Karpas-422 (cell line): Measurements from ENCODE around the gene DPEP2NB. TPM values are rescaled to one million over a fixed set of nuclear protein-coding genes. Genes with fewer than 3 reads are reported as not detected.
"Not testable (repeated sequence)": the region's sequence is repeated elsewhere in the genome, so short reads cannot be mapped to it uniquely, and the experiment has no call there.

Experiments used
- DNase-seq: peaks from one replicate; pipeline ENCODE4 v3.0.0-alpha.2; 2015
- H2AFZ ChIP-seq: fragments of 200-600 bp; sonication (generic); 2 replicates; pipeline ENCODE4 v1.6.1; 2014; ENCODE audit warnings: antibody characterized with exemption, low read length, mixed read lengths
- H3K27ac ChIP-seq: fragments of 200-600 bp; sonication (generic); 2 replicates; pipeline ENCODE4 v1.5.1; 2014; ENCODE audit warnings: mild to moderate bottlenecking, low read length, moderate library complexity
- H3K27me3 ChIP-seq: fragments of 200-600 bp; sonication (generic); 2 replicates; pipeline ENCODE4 v1.6.1; 2014; ENCODE audit warnings: low read length, mixed read lengths
- H3K36me3 ChIP-seq: fragments of 200-600 bp; sonication (generic); 2 replicates; pipeline ENCODE4 v1.6.1; 2014; ENCODE audit warnings: low read length, mixed read lengths; ENCODE audit not compliant: insufficient read depth
- H3K4me1 ChIP-seq: fragments of 200-600 bp; sonication (generic); 2 replicates; pipeline ENCODE4 v1.6.1; 2014; ENCODE audit warnings: mild to moderate bottlenecking, low read length, mixed read lengths
- H3K4me2 ChIP-seq: fragments of 200-600 bp; sonication (generic); 2 replicates; pipeline ENCODE4 v1.6.1; 2014; ENCODE audit warnings: low read length, low read depth, mild to moderate bottlenecking; ENCODE audit not compliant: poor library complexity, severe bottlenecking
- H3K4me3 ChIP-seq: fragments of 200-600 bp; sonication (generic); 2 replicates; pipeline ENCODE4 v1.5.1; 2014; ENCODE audit warnings: mild to moderate bottlenecking, antibody characterized with exemption, low read length, mixed read lengths
- H3K79me2 ChIP-seq: fragments of 200-600 bp; sonication (generic); 2 replicates; pipeline ENCODE4 v1.6.1; 2014; ENCODE audit warnings: mild to moderate bottlenecking, low read length, mixed read lengths
- H3K9ac ChIP-seq: fragments of 200-600 bp; sonication (generic); 2 replicates; pipeline ENCODE4 v1.6.0; 2014; ENCODE audit warnings: low read length
- H3K9me2 ChIP-seq: fragments of 200-600 bp; sonication (generic), shearing (Covaris generic); replicated peaks from 2 replicates; pipeline ENCODE4 v1.6.0; 2014; ENCODE audit warnings: mild to moderate bottlenecking, low read length, moderate library complexity; ENCODE audit not compliant: insufficient read depth
- H3K9me3 ChIP-seq: fragments of 300-700, 200-600 bp; sonication (generic); 2 replicates; pipeline ENCODE4 v1.6.1; 2014; ENCODE audit warnings: low read length, mixed read lengths
- H4K20me1 ChIP-seq: fragments of 200-600 bp; sonication (generic); 2 replicates; pipeline ENCODE4 v1.6.1; 2014; ENCODE audit warnings: mild to moderate bottlenecking, antibody characterized with exemption, low read length, low read depth; ENCODE audit not compliant: insufficient read depth
- total RNA-seq: library from RNA; depleted of rRNA; stranded (reverse); fragments of >200 nt; shearing (Covaris generic); gene quantifications from 2 replicates; pipeline ENCODE4 v1.2.3, GENCODE V29; 2014; ENCODE audit warnings: low replicate concordance

Gene DPEP2NB
- total RNA-seq, 1 experiment from 2014 or later, result not detected

- Histone ChIP-seq H3K27me3 (no peaks in the 10 kb centered on the region), H4K20me1 (no peaks in the 10 kb centered on the region), H3K27ac (no peak overlapping the region), H3K79me2 (no peaks in the 10 kb centered on the region), H3K9me3 (no peaks in the 10 kb centered on the region), H3K4me3 (no peak overlapping the region), H3K4me2 (no peak overlapping the region), H3K9me2 (no peaks in the 10 kb centered on the region), H2AFZ (no peak overlapping the region), H3K4me1 (peaks cover 46% of the 10 kb centered on the region), H3K9ac (no peak overlapping the region), H3K36me3 (no peaks in the 10 kb centered on the region)
- DNase-seq, result no peak
These were observed 20.3 kb downstream of the DPEP2NB start for GRCh38 chr16:67995423-67995822.

DNA sequence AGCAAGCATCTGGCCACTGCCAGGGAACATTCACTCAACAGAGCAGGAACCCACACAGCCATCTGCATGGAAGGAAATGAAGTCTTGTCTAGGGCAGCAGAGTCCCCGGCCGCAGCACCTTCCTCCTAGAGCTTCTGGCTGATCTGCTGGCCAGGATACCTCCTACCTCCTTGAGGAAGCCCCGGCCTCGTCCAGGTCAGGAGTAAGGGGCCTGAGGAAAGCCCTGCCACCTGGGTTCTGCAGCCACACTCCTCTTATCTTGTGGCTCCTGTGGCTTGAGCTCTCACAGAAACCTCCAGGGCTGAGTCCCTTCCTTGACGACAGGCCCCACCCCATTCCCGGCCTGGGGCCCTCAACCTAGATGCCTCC is 21.7 kb downstream of the DPEP2NB start:
- H3K4me1 ChIP-seq, result peaks cover 32% of the 10 kb centered on the region
- DNase-seq, H3K9me2 ChIP-seq, H3K4me2 ChIP-seq, H4K20me1 ChIP-seq, H2AFZ ChIP-seq, H3K9ac ChIP-seq, H3K27ac ChIP-seq, H3K27me3 ChIP-seq, H3K79me2 ChIP-seq, H3K36me3 ChIP-seq, H3K9me3 ChIP-seq, H3K4me3 ChIP-seq: not testable (repeated sequence)

GRCh38 chr16:67993207-67994039 is 22.3 kb downstream of the DPEP2NB start:
- H3K4me1 ChIP-seq, result peaks cover 32% of the 10 kb centered on the region
- peak overlapping the region; percentile 62 for H3K4me3 ChIP-seq
- H3K9me3 ChIP-seq, result no peaks in the 10 kb centered on the region
- no peaks in the 10 kb centered on the region for H3K27me3 ChIP-seq
- no peaks in the 10 kb centered on the region for H3K9me2 ChIP-seq
- peak overlapping the region; percentile 66 for H3K9ac ChIP-seq
- H3K4me2 ChIP-seq, result peak overlapping the region; percentile 84
- peak overlapping the region; percentile 86 for H2AFZ ChIP-seq
- no peaks in the 10 kb centered on the region for H3K36me3 ChIP-seq
- H3K79me2 ChIP-seq, result no peaks in the 10 kb centered on the region
- H3K27ac ChIP-seq, result no peak overlapping the region
- DNase-seq, result peak; percentile 94
- no peaks in the 10 kb centered on the region for H4K20me1 ChIP-seq

GRCh38 chr16:67992661-67993206 is 23.0 kb downstream of the DPEP2NB start:
- Histone ChIP-seq H3K36me3 (no peaks in the 10 kb centered on the region), H3K9me2 (no peaks in the 10 kb centered on the region), H3K27ac (no peak overlapping the region), H3K4me2 (peak overlapping the region; percentile 84), H3K9me3 (no peaks in the 10 kb centered on the region), H3K79me2 (no peaks in the 10 kb centered on the region), H2AFZ (peak overlapping the region; percentile 86; the same call in 1 of the 2 replicates), H3K27me3 (no peaks in the 10 kb centered on the region), H3K4me1 (peaks cover 32% of the 10 kb centered on the region), H3K4me3 (peak overlapping the region; percentile 62; the same call in 1 of the 2 replicates), H4K20me1 (no peaks in the 10 kb centered on the region), H3K9ac (peak overlapping the region; percentile 66)
- DNase-seq, result no peak

GRCh38 chr16:67990018-67990386 is 25.7 kb downstream of the DPEP2NB start:
- Histone ChIP-seq H3K4me3 (no peak overlapping the region), H2AFZ (no peak overlapping the region), H3K9me3 (no peaks in the 10 kb centered on the region), H3K4me1 (peaks cover 15% of the 10 kb centered on the region), H3K79me2 (no peaks in the 10 kb centered on the region), H4K20me1 (no peaks in the 10 kb centered on the region), H3K27ac (no peak overlapping the region), H3K4me2 (no peak overlapping the region), H3K36me3 (no peaks in the 10 kb centered on the region), H3K27me3 (no peaks in the 10 kb centered on the region), H3K9me2 (no peaks in the 10 kb centered on the region), H3K9ac (no peak overlapping the region)
- no peak for DNase-seq

GRCh38 chr16:67989322-67990017 is 26.2 kb downstream of the DPEP2NB start:
- H3K9me2 ChIP-seq, result no peaks in the 10 kb centered on the region
- no peak overlapping the region for H3K9ac ChIP-seq
- H3K36me3 ChIP-seq, result no peaks in the 10 kb centered on the region
- no peak overlapping the region for H3K4me3 ChIP-seq
- H2AFZ ChIP-seq, result no peak overlapping the region
- H3K27me3 ChIP-seq, result no peaks in the 10 kb centered on the region
- H3K27ac ChIP-seq, result no peak overlapping the region
- H3K4me2 ChIP-seq, result no peak overlapping the region
- peaks cover 21% of the 10 kb centered on the region for H3K4me1 ChIP-seq
- H3K9me3 ChIP-seq, result no peaks in the 10 kb centered on the region
- H4K20me1 ChIP-seq, result no peaks in the 10 kb centered on the region
- no peak for DNase-seq
- H3K79me2 ChIP-seq, result no peaks in the 10 kb centered on the region

DNA sequence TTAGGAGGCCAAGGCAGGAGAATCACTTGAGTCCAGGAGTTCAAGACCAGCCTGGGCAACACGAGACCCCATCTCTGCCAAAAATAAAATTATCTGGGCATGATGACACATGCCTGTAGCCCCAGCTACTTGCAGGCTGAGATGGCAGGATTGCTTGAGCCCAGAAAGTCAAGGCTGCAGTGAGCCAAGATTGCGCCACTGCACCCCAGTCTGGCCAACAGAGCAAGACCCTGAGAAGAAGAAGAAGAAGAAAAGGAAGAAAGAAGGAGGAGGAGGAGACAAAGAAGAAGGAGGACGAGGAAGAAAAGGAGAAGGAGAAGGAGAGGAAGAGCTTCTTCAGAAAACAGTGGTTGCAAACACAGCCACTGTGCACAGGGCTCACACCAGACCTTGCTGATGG is 27.0 kb downstream of the DPEP2NB start:
- Histone ChIP-seq H3K36me3 (no peaks in the 10 kb centered on the region), H3K4me3 (no peak overlapping the region), H2AFZ (no peak overlapping the region), H3K27ac (no peak overlapping the region), H3K79me2 (no peaks in the 10 kb centered on the region), H3K9ac (no peak overlapping the region), H4K20me1 (no peaks in the 10 kb centered on the region), H3K9me2 (no peaks in the 10 kb centered on the region), H3K4me2 (no peak overlapping the region), H3K9me3 (no peaks in the 10 kb centered on the region), H3K4me1 (peaks cover 18% of the 10 kb centered on the region), H3K27me3 (no peaks in the 10 kb centered on the region)
- no peak for DNase-seq

GRCh38 chr16:67987460-67988160 is 28.1 kb downstream of the DPEP2NB start:
- Histone ChIP-seq H3K4me1 (peaks cover 8% of the 10 kb centered on the region), H3K4me2 (no peak overlapping the region), H3K4me3 (no peak overlapping the region), H3K9ac (no peak overlapping the region), H2AFZ (no peak overlapping the region), H3K9me3 (no peaks in the 10 kb centered on the region), H3K27ac (no peak overlapping the region), H4K20me1 (no peaks in the 10 kb centered on the region), H3K27me3 (no peaks in the 10 kb centered on the region), H3K9me2 (no peaks in the 10 kb centered on the region), H3K79me2 (no peaks in the 10 kb centered on the region), H3K36me3 (no peaks in the 10 kb centered on the region)
- DNase-seq, result no peak
